Measurements from ENCODE around the gene CD63.

CD63 gene

GRCh38 chr12:55720894-55721444 is 7.8 kb downstream of the CD63 start:
- Histone ChIP-seq H3K9me2 (replicated peaks; ENCODE audit: insufficient read depth, low read length) (no peaks in the 10 kb centered on the region), H3K79me2 (ENCODE audit: insufficient read depth, low read length) (no peaks in the 10 kb centered on the region), H3K36me3 (ENCODE audit: low read length) (no peaks in the 10 kb centered on the region), H4K20me1 (ENCODE audit: low read depth, low read length) (no peaks in the 10 kb centered on the region), H3K27ac (ENCODE audit: low read depth, low read length) (no peak overlapping the region), H3K4me3 (ENCODE audit: insufficient read depth, low read length, poor library complexity, severe bottlenecking) (no peak overlapping the region), H3F3A (ENCODE audit: insufficient read depth) (peaks cover 10% of the 10 kb centered on the region), H3K27me3 (ENCODE audit: low read length) (no peaks in the 10 kb centered on the region), H3K9me3 (ENCODE audit: insufficient read depth, low read length) (no peaks in the 10 kb centered on the region), H3K9ac (ENCODE audit: low read length) (no peak overlapping the region), H2AFZ (ENCODE audit: low read depth, low read length, severe bottlenecking) (no peak overlapping the region), H3K4me2 (ENCODE audit: low read depth, low read length, poor library complexity, severe bottlenecking) (no peak overlapping the region)
- no peak for TF ChIP-seq EZH2phosphoT487 (conservative IDR thresholded peaks at IDR 0.05; ENCODE audit: low read length)
- TF ChIP-seq CTCF (IDR thresholded peaks at IDR 0.05; ENCODE audit: insufficient read depth, low read length, poor library complexity, severe bottlenecking): no peak

GRCh38 chr12:55720071-55720564 is 8.7 kb downstream of the CD63 start, which contains the start of gene RDH5:
Gene RDH5 (plus strand): TSS chr12:55720393. CDS start chr12:55721185, 792 bp downstream.
- H3K27me3 ChIP-seq (ENCODE audit: low read length): no peaks in the 10 kb centered on the region
- TF ChIP-seq CTCF (IDR thresholded peaks at IDR 0.05; ENCODE audit: insufficient read depth, low read length, poor library complexity, severe bottlenecking): no peak
- no peaks in the 10 kb centered on the region for H4K20me1 ChIP-seq (ENCODE audit: low read depth, low read length)
- H3K9me3 ChIP-seq (ENCODE audit: insufficient read depth, low read length): no peaks in the 10 kb centered on the region
- H3K4me3 ChIP-seq (ENCODE audit: insufficient read depth, low read length, poor library complexity, severe bottlenecking): no peak within 1 kb of the TSS
- no peaks in the 10 kb centered on the region for H3K79me2 ChIP-seq (ENCODE audit: insufficient read depth, low read length)
- no peak within 1 kb of the TSS for H3K9ac ChIP-seq (ENCODE audit: low read length)
- H3K27ac ChIP-seq (ENCODE audit: low read depth, low read length): no peak within 1 kb of the TSS
- no peaks in the 10 kb centered on the region for H3K36me3 ChIP-seq (ENCODE audit: low read length)
- H3F3A ChIP-seq (ENCODE audit: insufficient read depth): peaks cover 1% of the 10 kb centered on the region; the same call in 1 of the 2 replicates
- H3K4me2 ChIP-seq (ENCODE audit: low read depth, low read length, poor library complexity, severe bottlenecking): no peak within 1 kb of the TSS
- no peaks in the 10 kb centered on the region for H3K9me2 ChIP-seq (replicated peaks; ENCODE audit: insufficient read depth, low read length)
- H2AFZ ChIP-seq (ENCODE audit: low read depth, low read length, severe bottlenecking): no peak within 1 kb of the TSS

GRCh38 chr12:55719371-55719770 is 9.4 kb downstream of the CD63 start:
- H3K27me3 ChIP-seq (ENCODE audit: low read length): no peaks in the 10 kb centered on the region
- H3K27ac ChIP-seq (ENCODE audit: low read depth, low read length): no peak overlapping the region
- H2AFZ ChIP-seq (ENCODE audit: low read depth, low read length, severe bottlenecking): no peak overlapping the region
- no peaks in the 10 kb centered on the region for H3K9me2 ChIP-seq (replicated peaks; ENCODE audit: insufficient read depth, low read length)
- TF ChIP-seq EZH2phosphoT487 (conservative IDR thresholded peaks at IDR 0.05; ENCODE audit: low read length) (no peak), CTCF (IDR thresholded peaks at IDR 0.05; ENCODE audit: insufficient read depth, low read length, poor library complexity, severe bottlenecking) (no peak)
- no peak overlapping the region for H3K4me2 ChIP-seq (ENCODE audit: low read depth, low read length, poor library complexity, severe bottlenecking)
- H3K9me3 ChIP-seq (ENCODE audit: insufficient read depth, low read length): no peaks in the 10 kb centered on the region
- H3K9ac ChIP-seq (ENCODE audit: low read length): no peak overlapping the region
- no peaks in the 10 kb centered on the region for H4K20me1 ChIP-seq (ENCODE audit: low read depth, low read length)
- no peaks in the 10 kb centered on the region for H3F3A ChIP-seq (ENCODE audit: insufficient read depth)
- H3K79me2 ChIP-seq (ENCODE audit: insufficient read depth, low read length): no peaks in the 10 kb centered on the region
- no peaks in the 10 kb centered on the region for H3K36me3 ChIP-seq (ENCODE audit: low read length)
- no peak overlapping the region for H3K4me3 ChIP-seq (ENCODE audit: insufficient read depth, low read length, poor library complexity, severe bottlenecking)

Measured in SU-DHL-6 (cell line).